DOHH2 (cell line): ENCODE results near the gene SLC6A6.

Source experiments
- EZH2phosphoT487 ChIP-seq: fragments of 200-600 bp; sonication (generic); IDR thresholded peaks from 2 replicates; pipeline ENCODE4 v1.6.1; 2017; ENCODE audit warnings: borderline replicate concordance, mild to moderate bottlenecking, antibody characterized with exemption, low read length, moderate library complexity, mixed read lengths
- TF ChIP-seq, protein P1 (sequence below): fragments of 200-600 bp; sonication (generic); IDR thresholded peaks from one replicate; pipeline ENCODE4 v1.5.1; 2014; ENCODE audit warnings: antibody characterized with exemption, mild to moderate bottlenecking, low read depth, low read length; ENCODE audit not compliant: poor library complexity, severe bottlenecking

DNA sequence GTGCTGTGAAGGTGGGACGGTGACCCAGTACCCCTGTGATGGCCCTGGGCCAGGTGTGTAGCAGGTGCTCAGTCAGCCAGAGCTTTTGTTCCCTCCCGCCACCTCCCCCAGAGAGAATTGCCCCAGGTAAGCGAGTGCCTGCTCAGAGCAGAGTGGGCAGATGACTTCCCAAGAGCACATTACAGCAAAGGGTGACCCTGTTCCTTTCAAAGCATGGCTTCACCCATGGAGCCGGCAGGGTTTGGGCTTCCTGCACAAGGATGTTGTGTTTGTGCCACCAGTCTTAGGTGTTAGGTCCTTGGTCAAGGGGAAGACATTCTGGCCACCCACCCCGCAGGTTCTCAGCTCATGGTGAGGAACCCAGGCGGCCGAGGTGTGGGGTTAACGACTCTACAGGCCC, 30.7 kb downstream of the SLC6A6 start:
- TF ChIP-seq, protein P1, sequence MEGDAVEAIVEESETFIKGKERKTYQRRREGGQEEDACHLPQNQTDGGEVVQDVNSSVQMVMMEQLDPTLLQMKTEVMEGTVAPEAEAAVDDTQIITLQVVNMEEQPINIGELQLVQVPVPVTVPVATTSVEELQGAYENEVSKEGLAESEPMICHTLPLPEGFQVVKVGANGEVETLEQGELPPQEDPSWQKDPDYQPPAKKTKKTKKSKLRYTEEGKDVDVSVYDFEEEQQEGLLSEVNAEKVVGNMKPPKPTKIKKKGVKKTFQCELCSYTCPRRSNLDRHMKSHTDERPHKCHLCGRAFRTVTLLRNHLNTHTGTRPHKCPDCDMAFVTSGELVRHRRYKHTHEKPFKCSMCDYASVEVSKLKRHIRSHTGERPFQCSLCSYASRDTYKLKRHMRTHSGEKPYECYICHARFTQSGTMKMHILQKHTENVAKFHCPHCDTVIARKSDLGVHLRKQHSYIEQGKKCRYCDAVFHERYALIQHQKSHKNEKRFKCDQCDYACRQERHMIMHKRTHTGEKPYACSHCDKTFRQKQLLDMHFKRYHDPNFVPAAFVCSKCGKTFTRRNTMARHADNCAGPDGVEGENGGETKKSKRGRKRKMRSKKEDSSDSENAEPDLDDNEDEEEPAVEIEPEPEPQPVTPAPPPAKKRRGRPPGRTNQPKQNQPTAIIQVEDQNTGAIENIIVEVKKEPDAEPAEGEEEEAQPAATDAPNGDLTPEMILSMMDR = no peak
- no peak for TF ChIP-seq EZH2phosphoT487
